ENCODE data around the gene PLCB1.

Gene PLCB1

GRCh38 chr20:8547035-8547650 lies 415.1 kb downstream of the PLCB1 start:
- TF ChIP-seq CTCF (conservative IDR thresholded peaks at IDR 0.05; ENCODE audit: low read length): no peak
- TF ChIP-seq EZH2phosphoT487 (IDR thresholded peaks at IDR 0.05; ENCODE audit: borderline replicate concordance): no peak
- no peaks in the 10 kb centered on the region for H3K9me3 ChIP-seq (ENCODE audit: insufficient read depth, low read depth, low read length)
- H3K27me3 ChIP-seq (ENCODE audit: insufficient read depth, low read length, poor library complexity, severe bottlenecking): no peaks in the 10 kb centered on the region
- no peak overlapping the region for H3K4me2 ChIP-seq (ENCODE audit: low read depth, low read length, poor library complexity, severe bottlenecking)
- no peaks in the 10 kb centered on the region for H3K9me2 ChIP-seq (replicated peaks; ENCODE audit: low read depth, low read length)
- H3K4me3 ChIP-seq (ENCODE audit: low read length, poor library complexity, severe bottlenecking): no peak overlapping the region
- H3K36me3 ChIP-seq (ENCODE audit: insufficient read depth, low read length): no peaks in the 10 kb centered on the region
- no peak overlapping the region for H2AFZ ChIP-seq (ENCODE audit: low read length)
- no peaks in the 10 kb centered on the region for H3F3A ChIP-seq (ENCODE audit: low read depth)
- no peaks in the 10 kb centered on the region for H4K20me1 ChIP-seq (ENCODE audit: insufficient read depth, low read length, poor library complexity, severe bottlenecking)
- H3K9ac ChIP-seq (ENCODE audit: low read depth, low read length, poor library complexity, severe bottlenecking): no peak overlapping the region
- no peaks in the 10 kb centered on the region for H3K4me1 ChIP-seq (ENCODE audit: insufficient read depth, low read length, poor library complexity, severe bottlenecking)
- no peaks in the 10 kb centered on the region for H3K79me2 ChIP-seq (ENCODE audit: insufficient read depth, low read length)

- H3K27me3 ChIP-seq (ENCODE audit: insufficient read depth, low read length, poor library complexity, severe bottlenecking): no peaks in the 10 kb centered on the region
- H3K4me1 ChIP-seq (ENCODE audit: insufficient read depth, low read length, poor library complexity, severe bottlenecking): no peaks in the 10 kb centered on the region
- H3K36me3 ChIP-seq (ENCODE audit: insufficient read depth, low read length): no peaks in the 10 kb centered on the region
- H4K20me1 ChIP-seq (ENCODE audit: insufficient read depth, low read length, poor library complexity, severe bottlenecking): no peaks in the 10 kb centered on the region
- no peaks in the 10 kb centered on the region for H3K9me3 ChIP-seq (ENCODE audit: insufficient read depth, low read depth, low read length)
- H3K4me2 ChIP-seq (ENCODE audit: low read depth, low read length, poor library complexity, severe bottlenecking): no peak overlapping the region
- H2AFZ ChIP-seq (ENCODE audit: low read length): no peak overlapping the region
- no peak for TF ChIP-seq CTCF (conservative IDR thresholded peaks at IDR 0.05; ENCODE audit: low read length)
- no peak for TF ChIP-seq EZH2phosphoT487 (IDR thresholded peaks at IDR 0.05; ENCODE audit: borderline replicate concordance)
- H3K4me3 ChIP-seq (ENCODE audit: low read length, poor library complexity, severe bottlenecking): no peak overlapping the region
- no peaks in the 10 kb centered on the region for H3K9me2 ChIP-seq (replicated peaks; ENCODE audit: low read depth, low read length)
- no peaks in the 10 kb centered on the region for H3K79me2 ChIP-seq (ENCODE audit: insufficient read depth, low read length)
- H3F3A ChIP-seq (ENCODE audit: low read depth): no peaks in the 10 kb centered on the region
- H3K9ac ChIP-seq (ENCODE audit: low read depth, low read length, poor library complexity, severe bottlenecking): no peak overlapping the region
Observed at GRCh38 chr20:8547968-8548588, 416.0 kb downstream of the PLCB1 start.

GRCh38 chr20:8549192-8549591 lies 417.1 kb downstream of the PLCB1 start:
- Histone ChIP-seq H3K9ac (ENCODE audit: low read depth, low read length, poor library complexity, severe bottlenecking) (no peak overlapping the region), H3K79me2 (ENCODE audit: insufficient read depth, low read length) (no peaks in the 10 kb centered on the region), H3K4me2 (ENCODE audit: low read depth, low read length, poor library complexity, severe bottlenecking) (no peak overlapping the region), H3K9me2 (replicated peaks; ENCODE audit: low read depth, low read length) (no peaks in the 10 kb centered on the region), H2AFZ (ENCODE audit: low read length) (no peak overlapping the region), H3F3A (ENCODE audit: low read depth) (no peaks in the 10 kb centered on the region), H3K27me3 (ENCODE audit: insufficient read depth, low read length, poor library complexity, severe bottlenecking) (no peaks in the 10 kb centered on the region), H3K36me3 (ENCODE audit: insufficient read depth, low read length) (no peaks in the 10 kb centered on the region), H4K20me1 (ENCODE audit: insufficient read depth, low read length, poor library complexity, severe bottlenecking) (no peaks in the 10 kb centered on the region), H3K4me1 (ENCODE audit: insufficient read depth, low read length, poor library complexity, severe bottlenecking) (no peaks in the 10 kb centered on the region), H3K9me3 (ENCODE audit: insufficient read depth, low read depth, low read length) (no peaks in the 10 kb centered on the region), H3K4me3 (ENCODE audit: low read length, poor library complexity, severe bottlenecking) (no peak overlapping the region)
- TF ChIP-seq CTCF (conservative IDR thresholded peaks at IDR 0.05; ENCODE audit: low read length): no peak
- no peak for TF ChIP-seq EZH2phosphoT487 (IDR thresholded peaks at IDR 0.05; ENCODE audit: borderline replicate concordance)
